GM18526 (cell line): ENCODE data around the gene GNB5.

ENCODE experiments used
- POLR2A ChIP-seq: IDR thresholded peaks from 3 replicates; pipeline ENCODE4 v1.6.1; 2011; ENCODE audit not compliant: insufficient read length; ENCODE audit errors: extremely low read depth

The GNB5 gene

DNA sequence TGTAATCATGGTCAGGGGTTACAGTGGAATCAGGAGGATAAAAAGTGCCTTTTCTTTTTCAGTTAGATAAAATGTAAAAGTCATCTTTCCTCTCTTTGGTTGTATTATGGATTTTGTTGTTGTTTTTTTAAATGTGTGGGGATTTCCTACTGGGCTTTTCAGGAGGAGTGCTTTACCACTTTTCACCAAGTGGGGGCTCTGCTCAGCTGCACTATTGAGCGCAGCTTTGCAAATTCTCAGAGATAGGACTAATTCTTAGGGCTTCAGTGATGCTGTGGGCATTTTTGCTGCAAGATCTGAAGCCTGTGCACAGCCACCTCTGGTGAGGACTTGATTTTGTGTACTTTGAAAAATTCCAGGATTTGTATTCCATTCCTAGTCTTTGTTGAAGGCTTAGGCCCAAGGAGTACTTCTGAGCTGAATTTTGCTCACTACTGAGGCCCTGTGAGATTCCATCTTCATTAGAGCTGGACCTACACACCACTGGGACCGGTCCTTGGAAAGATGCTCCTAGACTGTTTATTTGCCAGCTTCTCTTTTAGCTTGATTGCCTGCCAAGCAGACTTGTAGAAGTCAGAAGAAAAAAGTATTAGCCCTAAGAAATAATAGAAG is 7.5 kb downstream of the GNB5 start:
- TF ChIP-seq POLR2A: no peak

DNA sequence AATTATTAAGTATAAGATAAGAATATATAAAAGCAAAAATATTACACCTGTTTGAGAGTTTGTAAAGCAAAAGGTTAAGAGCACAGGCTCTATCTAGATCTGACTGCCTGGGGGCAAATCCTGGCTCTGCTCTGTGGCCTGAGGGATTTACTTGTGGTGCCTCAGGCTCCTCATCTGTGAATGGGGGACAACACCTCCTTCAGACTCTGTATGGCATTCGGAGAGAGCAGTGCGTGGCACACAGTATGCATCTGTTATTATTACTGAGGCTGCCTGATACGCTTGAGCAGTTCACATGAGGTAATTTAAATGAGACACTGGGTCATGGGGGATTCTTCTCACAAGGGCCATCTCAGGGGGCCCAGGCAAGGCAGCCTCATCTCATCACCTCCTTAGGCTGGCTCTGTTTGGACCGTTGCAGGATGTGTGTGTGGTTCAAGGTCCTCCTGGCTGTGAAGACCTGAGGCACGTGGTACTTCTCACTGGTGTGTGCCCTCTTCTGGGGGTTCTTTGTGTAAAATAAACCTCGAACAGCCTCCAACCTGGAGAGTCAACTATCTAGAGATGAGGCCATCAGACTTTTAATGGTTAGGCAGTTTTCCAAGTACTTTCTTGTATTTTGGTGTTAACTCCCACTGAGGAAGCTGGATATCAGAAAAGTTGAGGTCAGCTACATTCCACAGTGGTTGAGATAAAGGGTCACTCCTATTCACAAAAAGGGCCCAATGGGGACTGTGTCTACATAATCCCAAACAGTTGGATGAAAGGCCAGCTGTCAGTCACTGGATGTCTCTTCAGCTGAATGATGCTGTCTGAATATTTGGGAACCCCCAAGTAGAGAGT is 9.0 kb downstream of the GNB5 start:
- TF ChIP-seq POLR2A: no peak

DNA sequence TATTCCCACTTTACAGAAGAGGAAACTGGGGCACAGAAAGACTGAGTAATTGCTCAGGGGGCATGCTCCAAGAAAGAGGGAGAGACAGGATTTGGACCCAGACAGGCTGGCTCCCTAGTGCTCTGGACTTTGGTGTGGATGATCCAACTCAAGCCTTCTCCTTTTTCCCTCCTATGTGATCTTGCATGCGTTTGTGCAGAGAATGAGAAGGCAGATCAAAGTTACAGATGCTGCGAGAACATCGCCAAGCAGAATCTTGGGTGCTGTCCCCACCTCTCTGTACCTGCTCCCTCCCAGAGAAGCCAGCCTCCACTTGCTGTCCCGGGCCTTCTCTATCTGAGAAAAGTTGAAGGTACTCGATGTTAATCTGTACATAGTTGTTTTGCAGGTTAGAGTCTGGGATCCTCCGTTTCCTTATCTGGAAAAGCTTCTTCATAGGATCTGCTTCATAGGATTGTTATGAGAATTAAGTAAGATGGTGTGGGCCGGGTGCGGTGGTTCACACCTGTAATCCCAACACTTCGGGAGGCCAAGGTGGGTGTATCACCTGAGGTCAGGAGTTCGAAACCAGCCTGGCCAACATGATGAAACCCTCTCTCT is 10.2 kb downstream of the GNB5 start:
- no peak for TF ChIP-seq POLR2A

GRCh38 chr15:52180196-52180835 is 10.9 kb downstream of the GNB5 start:
- no peak for TF ChIP-seq POLR2A

- peak; percentile 51 for TF ChIP-seq POLR2A
Measured at GRCh38 chr15:52179278-52180195, 11.7 kb downstream of the GNB5 start.

DNA sequence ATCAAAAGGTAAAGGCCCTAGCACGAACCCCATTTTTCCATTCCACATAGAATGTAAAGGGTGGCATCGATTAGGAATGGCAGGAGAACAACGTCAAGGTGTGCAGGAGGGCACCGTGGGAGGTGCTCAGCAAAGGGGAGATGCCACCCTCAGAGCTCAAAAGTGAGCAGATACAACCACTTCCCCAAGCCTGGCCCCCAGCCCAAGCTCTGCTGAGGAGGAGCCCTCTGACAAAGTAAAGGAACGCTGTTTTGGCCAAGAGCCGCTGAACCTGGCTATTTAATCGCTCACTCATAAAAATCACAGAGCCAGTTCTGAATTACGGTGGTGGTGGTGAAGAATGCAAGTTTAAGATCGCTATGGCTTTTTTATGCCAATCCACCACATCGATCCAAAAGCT is 12.4 kb downstream of the GNB5 start:
- no peak for TF ChIP-seq POLR2A

DNA sequence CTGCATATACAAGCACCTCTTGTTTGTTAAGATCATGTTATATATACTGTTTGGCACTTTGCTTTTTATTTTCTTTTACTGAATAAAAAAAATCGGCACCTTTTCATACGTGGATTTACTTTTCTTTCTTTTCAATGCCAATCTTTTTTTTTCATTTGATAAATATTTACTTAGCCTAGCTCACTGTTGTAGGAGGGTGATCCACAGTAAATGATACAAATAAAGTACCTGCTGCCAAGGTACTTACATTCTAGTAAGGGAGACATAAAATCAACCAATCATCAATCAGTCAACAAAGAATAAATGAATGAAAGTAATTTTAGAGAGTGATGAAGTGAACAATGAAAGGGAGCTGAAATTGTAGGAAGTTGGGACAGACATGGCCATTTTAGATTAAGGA is 18.3 kb downstream of the GNB5 start:
- TF ChIP-seq POLR2A: no peak

- no peak for TF ChIP-seq POLR2A
Measured at GRCh38 chr15:52171807-52172206, 19.4 kb downstream of the GNB5 start.

DNA sequence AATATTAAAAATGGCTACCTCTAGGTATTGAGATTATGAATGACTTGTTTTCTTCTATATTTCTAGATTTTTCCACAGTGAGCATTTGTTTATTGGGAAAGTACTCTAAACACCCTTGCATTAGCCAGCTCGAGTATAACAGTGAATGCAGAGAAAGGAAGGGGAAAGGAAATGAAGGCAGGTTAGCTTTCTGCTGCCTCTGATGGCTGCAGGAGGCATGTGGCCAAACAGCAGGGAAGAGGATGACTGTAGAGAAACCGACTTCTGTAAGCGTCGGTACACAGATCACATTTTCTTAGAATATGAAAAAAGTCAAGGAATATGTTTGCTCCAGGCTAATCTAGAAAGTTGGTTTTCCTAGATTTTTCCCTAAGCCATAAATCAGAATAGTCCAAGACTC is 19.8 kb downstream of the GNB5 start:
- TF ChIP-seq POLR2A: no peak

DNA sequence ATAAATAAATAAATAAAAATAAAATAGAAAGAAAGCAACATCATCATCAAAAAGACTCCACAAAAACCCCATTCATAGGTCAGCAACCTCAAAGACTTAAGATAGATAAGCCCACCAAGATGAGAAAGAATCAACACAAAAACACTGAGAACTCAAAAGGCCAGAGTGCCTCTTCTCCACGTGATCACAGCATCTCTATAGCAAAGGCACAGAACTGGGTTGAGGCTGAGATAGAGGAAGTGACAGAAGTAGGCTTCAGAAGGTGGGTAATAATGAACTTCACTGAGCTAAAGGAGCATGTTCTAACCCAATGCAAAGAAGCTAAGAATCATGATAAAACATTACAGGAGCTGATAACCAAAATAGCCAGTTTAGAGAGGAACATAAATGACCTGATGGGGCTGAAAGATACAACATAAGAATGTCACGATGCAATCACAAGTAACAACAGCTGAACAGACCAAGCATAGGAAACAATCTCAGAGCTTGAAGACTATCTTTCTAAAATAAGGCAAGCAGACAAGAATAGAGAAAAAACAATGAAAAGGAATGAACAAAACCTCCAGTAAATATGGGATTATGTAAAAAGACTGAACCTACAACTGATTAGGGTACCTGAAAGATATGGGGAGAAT is 26.4 kb downstream of the GNB5 start:
- TF ChIP-seq POLR2A: no peak

- TF ChIP-seq POLR2A: no peak
Measured at GRCh38 chr15:52163321-52164190, 27.6 kb downstream of the GNB5 start.

- TF ChIP-seq POLR2A: no peak
Measured at GRCh38 chr15:52162876-52163275, 28.3 kb downstream of the GNB5 start.

DNA sequence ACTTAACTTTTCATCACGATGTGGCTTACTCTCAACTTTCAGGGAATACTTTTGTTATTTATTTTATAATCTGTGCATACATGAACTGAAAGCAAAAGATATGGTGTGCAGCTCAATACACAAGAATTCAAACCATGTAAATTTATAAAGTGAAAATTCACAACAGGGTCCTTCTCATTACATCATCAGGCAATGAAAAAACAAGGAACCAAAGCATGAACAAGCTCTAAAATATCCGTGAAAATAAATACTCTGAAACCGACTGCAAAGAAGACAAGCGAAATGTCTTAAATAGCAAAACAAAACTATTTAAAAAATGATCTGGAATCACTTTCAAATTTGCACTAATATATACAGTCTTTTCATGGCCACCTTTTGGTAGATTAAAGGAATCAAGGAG is 28.9 kb downstream of the GNB5 start:
- TF ChIP-seq POLR2A: no peak

DNA sequence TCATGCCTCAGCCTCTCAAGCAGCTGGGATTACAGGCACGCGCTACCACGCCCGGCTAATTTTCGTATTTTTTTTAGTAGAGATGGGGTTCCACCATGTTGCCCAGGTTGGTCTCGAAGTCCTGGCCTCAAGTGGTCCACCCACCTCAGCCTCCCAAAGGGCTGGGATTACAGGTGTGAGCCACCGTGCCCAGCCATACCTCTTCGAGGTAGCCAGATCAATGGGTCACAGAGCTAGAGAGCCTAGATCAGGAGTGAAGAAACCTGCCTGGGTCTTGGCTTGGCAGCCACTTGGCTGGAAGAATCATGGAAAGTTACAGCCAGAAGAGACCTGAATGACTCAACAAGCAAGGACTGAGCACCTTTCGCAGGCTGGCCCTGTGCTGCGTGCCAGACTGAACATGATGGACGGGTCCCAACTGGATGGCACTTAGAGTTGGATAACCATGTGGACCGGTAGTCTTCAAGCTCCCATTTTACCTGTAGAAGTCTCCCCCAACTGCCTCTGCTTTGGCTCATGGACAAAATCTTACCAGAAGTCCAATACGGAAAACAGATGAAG is 29.7 kb downstream of the GNB5 start:
- no peak for TF ChIP-seq POLR2A

- no peak for TF ChIP-seq POLR2A
Measured at GRCh38 chr15:52159645-52160044, 31.5 kb downstream of the GNB5 start.
